Activated CD8-positive, alpha-beta memory T cell treated with anti-CD3 and anti-CD28 coated beads, Interleukin-2, amount 50 U/mL, for 4 hours (primary cell): ENCODE data around the gene SPINT2.
A peak's percentile ranks its signal among the peaks of the same experiment; 100 is the strongest.

Experiments
- DNase-seq: peaks from one replicate; pipeline ENCODE4 v3.0.0-alpha.2; 2020

The SPINT2 gene

DNA sequence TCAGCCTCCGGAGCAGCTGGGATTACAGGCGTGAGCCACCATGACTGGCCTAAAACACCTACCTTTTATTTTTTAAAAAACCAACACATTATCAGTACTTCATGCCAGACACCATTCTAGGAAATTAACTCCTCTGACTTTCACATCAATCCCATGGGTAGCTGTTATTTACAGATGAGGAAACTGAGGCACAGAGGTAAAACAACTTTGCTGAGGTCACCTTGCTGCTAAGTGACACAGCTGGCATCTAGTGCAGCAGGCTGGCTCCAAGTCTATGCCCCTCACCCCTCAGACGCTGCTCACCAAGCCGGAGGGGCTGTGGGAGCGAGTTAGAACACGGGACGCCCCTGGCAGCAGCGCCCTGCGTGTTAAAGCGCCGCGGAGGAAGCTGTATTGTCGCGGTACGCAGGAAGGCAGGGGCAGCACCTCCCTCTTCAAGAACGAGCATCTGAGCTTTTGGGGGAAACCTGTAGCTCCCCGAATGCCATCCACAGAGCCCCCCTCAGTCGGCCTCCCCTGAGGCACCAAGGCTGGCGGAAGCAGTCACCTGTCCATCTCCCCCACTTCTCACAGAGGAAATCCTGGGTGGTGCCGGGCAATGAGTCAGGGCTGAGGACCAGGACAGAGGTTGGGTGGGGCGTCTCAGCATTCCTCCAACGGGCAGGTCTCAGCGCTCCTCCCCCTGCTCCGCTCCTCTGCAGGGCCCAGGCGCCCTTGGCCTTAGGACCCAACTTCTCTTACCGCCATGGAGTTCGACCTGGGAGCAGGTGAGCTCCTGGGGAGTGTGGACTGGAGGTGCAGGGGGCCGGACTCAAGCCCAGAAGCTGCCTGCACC lies 39.4 kb downstream of the SPINT2 start, which contains the start of gene C19orf33:
TSS of gene C19orf33 (plus strand) at position 735 of the 835 bp plus-strand sequence. CDS start at position 746, 11 bp downstream.
- DNase-seq = no peak

DNA sequence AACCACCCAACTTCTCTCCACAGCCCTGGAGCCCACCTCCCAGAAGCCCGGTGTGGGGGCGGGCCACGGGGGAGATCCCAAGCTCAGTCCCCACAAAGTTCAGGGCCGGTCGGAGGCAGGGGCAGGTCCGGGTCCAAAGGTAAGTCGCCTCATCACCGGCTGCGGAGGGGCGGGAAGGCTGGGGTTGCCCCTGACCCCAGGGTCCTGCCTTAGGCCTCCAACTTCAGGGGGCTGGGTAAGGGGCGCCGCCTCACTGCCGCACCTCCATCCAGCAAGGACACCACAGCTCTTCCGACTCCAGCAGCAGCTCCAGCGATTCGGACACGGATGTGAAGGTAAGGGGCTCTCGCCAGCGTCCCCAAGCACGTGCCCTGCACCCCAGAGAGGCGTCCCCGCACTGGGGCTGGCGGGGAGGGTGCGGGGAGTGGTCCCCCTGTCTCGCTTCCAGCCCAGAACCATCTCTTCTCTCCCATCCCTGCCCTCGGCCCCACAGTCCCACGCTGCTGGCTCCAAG lies 40.0 kb downstream of the SPINT2 start:
- DNase-seq = no peak

DNA sequence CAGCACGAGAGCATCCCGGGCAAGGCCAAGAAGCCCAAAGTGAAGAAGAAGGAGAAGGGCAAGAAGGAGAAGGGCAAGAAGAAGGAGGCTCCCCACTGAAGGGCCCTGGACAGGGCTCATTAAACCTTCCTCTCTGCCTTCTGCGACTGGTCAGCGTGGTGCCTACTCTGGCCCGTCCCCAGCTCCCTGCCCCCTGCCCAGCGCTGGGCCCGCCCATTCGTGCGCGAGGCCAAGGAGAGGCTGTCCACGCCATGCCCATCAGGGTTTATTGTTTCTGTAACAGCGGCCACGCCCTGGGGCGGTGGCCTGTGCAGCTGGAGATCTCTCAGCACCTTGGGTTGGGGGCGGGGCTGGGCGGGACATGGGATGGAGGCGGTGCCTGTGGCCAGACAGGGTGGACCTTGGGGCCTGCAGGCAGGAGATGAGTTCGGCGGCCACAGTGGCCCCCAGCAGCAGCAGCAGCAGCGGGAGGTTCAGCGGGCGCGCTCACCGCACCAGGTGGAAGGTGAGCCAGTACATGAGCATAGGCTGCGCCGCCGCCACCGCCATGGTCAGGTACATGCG lies 40.6 kb downstream of the SPINT2 start:
- DNase-seq = no peak

DNA sequence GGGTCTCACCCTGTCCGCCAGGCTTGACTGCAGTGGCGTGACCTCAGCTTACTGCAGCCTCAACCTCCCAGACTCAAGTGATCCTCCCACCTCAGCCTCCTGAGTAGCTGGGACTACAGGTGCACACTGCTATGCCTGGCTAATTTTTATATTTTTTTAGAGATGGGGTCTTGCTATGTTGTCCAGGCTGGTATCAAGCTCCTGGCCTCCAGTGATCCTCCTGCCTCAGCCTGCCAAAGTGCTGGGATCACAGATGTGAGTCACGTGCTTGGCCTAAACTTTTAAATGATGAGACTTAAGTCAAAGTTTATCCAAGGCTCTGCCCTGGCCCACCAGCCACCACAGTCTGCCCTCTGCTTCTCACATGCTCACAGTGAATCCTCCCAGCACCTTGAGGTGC lies 41.9 kb downstream of the SPINT2 start:
- DNase-seq = no peak

DNA sequence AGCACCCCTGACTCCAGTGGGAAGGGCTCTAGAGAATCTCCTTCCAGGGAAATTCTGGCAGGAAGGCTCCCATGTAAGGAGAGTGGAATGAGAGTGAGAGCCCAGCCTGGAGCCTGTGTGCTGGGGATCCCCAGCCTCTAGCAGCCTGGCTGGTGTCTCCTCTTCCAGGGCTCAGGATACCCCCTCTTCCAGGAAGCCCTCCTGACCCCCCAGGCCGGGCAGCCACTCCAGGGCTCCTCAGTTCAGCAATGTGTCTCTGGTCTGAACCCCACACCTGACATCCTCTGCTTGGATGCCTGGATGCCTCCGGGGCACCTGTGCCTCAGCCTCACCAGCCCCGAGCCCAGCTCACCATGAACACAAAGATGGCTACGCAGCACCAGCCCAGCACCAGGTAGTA lies 42.7 kb downstream of the SPINT2 start:
- no peak for DNase-seq

DNA sequence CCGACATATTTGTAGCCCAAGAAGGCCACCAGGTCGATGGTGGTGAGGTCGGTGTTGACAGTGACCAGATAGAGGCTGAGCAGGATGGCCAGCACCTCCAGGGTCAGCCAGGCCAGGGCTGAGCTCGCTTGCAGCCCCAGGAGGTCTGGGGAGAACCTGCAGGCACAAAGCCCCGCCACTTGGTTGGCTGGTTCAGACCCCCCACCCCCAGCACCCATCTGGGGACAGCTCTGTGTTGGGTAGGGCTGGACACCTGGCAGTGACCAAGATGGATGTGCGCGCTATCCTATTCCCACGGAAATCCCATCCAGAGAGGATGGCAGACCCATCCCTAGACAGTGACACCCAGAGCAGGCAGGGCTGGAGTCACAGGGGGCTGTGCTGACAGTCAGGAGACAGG lies 43.2 kb downstream of the SPINT2 start:
- DNase-seq = no peak

DNA sequence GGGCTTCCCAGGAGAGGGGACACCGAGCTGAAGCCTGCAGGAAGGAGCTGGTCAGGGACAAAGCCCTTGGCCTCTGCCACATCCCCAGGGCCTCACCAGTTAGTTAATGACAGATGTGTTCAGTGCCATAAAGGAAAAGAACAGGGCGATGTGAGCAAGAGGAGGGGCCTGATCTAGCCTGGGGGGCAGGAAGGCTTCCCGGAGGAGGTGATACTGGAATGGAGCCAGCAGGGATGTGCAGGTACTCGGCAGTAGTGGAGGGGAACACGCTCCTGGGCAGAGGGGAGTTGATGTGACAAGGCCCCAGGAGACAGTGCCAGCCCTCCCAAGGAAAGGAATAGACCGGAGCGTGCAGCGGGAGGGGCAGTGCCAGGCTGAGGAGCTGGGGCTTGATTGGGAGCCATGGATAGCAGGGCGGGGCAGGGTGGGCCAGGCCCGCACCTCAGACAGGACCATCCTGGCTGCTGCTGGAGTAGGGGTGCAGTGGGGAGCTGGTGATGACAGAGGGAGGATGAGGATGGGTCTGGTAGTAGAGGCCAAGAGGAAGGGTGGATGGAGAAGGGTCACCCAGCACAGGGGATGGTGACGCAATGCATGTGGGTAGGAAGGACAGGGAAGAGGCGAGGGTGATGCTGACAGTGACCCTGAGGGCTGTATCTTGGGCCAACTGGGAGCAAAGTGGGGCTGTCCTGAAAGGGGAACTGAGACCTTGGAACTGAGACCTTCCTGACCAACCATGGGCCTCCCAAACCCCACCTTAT lies 43.8 kb downstream of the SPINT2 start:
- DNase-seq = no peak

DNA sequence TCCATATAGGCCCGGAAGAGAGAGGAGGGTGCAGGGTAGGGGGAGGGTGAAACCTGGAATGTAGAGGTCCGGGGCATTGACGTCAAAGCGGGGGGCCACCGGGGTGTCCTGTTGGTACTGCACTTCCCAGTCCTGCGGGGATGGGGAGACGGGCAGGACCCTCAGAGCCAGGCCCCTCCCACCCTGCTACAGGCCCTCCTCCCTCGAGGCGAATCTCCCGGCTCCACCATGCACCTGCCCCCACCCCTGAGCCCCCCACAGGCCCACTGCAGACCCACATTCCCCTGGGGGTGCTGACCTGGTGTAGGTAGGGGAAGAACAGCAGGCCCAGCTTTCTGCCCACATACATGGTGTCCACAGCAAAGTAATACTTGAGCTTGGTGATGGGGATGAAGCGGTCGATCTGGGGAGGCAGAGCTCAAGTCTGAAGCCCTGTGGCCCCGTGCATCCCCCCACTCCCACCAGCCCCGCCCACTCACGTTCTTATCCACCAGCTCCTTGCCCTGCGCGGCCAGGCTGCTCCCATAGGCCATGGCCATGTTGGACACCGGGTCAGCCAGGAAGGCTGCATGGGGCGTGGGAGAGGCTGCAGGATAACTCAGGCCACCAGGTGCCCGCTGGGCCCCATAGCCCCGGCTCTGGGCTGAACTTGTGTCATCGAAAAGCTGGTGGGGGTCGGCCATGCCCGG lies 44.7 kb downstream of the SPINT2 start:
- no peak for DNase-seq

DNA sequence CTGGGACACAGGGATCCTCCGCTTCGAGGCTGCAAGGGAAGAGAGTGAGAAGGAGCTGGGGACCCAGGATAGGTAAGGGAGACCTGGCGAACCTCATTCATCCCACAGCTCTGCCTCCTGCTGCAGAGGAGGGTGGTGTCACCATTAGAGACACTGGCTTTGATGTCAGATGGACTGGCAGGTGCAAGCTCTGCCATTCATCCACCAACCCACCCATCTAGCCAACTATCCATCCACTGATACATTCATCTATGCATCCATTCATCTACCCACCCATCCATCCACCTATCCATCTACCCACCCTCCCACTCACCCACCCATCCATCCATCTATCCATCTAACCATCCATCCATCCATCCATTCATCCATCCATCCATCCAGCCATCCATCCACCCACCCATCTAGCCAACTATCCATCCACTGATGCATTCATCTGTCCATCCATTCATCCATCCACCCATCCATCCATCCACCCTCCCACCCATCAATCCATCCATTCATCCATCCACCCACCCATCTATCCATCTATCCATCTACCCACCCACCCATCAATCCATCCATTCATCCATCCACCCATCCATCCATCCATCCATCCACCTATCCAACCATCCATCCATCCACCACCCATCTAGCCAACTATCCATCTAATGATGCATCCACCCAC lies 45.4 kb downstream of the SPINT2 start:
- DNase-seq = no peak

DNA sequence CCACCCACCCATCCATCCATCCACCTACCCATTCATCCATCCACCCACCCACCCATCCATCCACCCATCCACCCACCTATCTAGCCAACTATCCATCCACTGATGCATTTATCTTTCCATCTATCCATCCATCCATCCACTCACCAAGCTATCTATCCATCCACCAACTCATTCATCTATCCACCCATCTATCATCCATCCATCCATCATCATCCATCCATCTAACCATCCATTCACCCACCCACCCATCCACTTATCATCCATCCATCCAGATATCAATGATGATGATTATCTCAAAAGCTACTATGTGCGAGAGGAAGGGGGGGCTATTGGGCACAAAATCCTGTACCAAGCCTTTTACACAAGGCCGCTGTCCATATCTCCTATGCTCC lies 45.9 kb downstream of the SPINT2 start:
- DNase-seq = no peak

DNA sequence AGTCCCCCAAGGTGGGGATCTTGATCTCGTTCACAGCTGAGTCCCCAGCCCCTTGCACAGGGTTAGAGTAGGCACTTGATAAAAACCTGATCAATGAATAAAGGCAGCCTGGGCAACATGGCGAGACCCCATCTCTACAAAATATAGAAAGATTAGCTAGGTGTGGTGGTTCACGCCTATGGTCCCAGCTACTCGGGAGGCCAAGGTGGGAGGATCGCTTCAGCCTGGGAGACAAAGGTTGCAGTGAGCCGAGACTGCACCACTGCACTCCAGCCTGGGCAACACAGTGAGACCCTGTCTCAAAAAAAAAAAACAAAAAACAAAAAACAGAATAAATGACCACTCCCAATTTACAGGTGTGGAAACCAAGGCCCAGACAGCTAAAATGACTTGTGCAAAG lies 46.6 kb downstream of the SPINT2 start:
- DNase-seq = no peak

DNA sequence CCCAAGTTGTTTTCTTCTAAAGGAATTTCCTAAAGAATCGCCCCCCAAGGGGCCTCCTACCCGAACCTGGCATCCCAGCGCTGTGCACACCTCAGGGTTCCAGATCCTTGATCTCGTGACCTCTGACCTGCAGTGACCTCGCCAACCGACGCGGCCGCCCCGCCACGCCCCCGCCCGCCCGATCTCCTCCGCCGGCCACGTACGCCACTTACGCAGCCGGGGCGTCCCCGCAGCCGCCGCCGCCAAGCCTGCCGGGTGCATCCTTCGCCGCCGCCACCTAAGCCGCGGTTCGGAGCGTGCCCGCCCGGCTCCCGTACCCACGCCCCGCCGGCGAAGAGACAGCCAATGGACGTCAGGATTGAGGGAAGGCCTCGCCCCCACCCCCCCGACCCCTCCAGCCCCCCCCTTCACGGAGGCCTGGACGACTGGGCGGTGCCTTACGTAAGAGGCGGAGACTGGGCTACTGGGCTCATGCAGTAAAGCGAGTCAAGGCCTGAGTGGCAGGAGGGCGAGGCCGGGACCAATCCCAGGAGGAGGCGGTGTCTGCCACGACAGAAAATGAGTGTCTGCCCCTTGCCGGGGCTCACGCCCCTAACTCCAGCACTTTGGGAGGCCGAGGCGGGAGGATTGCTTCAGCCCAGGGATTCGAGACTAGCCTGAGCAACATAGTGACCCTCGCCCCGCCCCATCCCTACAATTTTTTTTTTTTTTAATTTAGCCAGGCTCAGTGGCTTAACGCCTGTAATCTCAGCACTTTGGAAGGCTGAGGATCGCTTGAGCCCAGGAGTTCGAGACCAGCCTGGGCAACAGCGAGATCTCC lies 51.5 kb downstream of the SPINT2 start, which contains the start of gene YIF1B:
TSS of gene YIF1B (minus strand) at position 291 of the 820 bp plus-strand sequence. CDS start at position 261, 30 bp downstream.
- DNase-seq = peak; percentile 92

DNA sequence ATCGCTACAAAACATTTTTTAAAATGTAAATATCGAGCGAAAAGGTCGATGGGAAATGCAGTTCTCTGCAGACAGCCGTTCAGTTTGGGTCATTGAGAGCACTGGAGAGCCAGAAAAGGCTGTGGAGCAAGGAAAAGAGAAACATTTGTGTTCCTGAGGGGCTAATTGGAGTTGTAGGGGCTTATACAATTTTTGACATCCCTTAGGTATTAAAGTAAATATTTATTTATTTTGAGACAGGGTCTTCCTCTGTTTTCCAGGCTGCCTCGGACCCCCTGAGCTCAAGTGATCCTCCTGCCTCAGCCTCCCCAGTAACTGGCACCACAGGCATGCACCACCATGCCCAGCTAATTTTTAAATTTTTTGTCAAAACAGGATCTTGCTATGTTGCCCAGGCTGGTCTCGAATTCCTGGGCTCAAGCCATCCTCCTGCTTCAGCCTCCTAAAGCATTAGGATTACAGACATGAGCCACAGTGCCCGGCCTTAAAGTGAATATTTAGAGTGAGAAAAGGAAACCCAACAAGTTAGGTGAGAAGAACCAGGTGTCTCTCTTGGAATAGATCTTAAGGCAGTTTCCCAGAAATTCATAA lies 52.2 kb downstream of the SPINT2 start:
- DNase-seq = no peak

DNA sequence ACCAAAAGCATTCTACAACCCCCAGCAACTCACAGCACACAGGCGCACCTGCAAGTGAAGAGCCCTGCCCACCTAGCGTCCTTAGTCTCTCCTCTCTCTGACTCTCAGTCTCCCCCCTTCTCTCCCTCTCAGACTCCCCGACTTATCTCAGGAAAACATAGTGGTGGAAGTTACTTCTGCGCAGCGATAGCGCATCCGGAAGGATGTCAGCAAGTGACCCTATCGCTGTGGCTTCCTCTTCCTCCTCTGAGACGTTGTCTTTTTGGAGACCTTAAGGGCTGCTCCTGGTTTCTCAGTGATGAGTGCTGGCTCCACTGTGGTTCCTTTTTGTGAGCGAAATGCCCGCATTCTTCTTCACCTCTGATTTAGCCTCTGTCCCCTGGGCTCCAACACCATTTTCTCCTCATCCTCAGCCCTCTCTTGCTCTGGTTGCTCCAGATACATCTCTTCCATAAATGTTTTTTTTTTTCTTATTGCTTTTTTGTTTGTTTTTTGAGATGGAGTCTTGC lies 52.8 kb downstream of the SPINT2 start:
- no peak for DNase-seq

DNA sequence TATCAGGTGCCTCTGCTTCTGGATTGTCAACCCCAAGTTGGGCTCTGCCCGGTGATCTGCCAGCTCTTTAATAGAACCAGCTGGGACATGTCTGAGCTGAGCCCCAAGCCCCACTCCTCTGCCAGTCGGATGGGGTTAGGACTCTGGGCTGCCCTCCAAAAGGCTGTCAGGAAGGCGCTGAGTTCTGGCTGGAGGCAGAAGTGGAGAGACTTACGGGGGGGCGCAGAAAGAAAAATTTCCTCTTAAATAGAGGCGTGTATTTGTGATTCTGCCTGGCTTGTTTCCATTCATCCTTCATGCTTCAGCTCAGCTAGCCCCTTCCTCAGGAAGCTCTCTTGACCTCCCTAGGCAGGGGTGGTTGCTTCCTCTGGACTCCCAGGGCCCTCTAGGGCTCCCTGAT lies 54.3 kb downstream of the SPINT2 start:
- no peak for DNase-seq

DNA sequence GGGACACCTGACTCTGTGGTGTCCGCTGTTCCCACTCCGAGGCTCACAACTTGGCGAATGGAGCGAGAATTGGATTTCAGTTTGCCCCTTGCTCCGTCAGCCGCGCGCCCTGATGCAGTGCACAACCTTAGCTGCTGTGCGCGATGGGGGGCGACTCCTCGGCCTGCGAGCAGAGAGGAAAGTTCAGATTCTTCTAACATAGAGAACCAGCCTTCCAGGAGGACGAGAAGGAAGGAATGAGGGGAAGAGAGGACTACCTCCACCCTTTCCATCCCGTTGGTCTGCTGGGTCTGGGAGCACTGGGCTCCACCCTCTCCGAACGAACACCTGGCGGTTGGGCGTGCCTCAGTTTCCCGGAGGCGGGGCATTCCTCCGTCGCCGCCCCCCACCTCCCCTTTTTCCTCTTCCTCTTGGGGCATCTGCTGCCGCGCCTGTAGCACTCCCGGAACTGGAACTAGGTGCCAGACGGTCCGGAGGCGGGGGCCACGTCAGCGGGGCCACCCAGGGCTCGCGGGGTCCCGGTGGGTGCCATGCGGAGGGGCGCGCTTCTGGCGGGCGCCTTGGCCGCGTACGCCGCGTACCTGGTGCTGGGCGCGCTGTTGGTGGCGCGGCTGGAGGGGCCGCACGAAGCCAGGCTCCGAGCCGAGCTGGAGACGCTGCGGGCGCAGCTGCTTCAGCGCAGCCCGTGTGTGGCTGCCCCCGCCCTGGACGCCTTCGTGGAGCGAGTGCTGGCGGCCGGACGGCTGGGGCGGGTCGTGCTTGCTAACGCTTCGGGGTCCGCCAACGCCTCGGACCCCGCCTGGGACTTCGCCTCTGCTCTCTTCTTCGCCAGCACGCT lies 55.3 kb downstream of the SPINT2 start, which contains the start of gene KCNK6:
TSS of gene KCNK6 (plus strand) at position 425 of the 838 bp plus-strand sequence. CDS start at position 531, 106 bp downstream.
- peak; percentile 57 for DNase-seq

DNA sequence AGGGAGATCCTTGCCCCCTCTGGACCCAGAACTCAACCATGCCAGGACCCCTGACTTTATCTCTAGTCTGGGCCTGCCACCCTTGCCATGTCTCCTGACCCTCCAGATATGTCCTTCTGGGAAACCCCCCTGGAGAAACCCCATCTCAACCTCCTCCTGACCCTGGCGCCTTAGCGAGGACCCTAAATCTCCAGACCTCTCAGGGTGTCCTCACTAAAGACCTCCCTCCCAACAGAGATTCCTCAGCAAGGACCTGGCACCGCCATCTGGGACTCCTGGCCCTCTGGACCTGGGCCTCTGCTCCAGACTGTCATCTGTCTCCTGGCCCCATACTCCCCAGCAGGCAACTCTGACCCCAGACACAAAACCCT lies 56.6 kb downstream of the SPINT2 start:
- no peak for DNase-seq

DNA sequence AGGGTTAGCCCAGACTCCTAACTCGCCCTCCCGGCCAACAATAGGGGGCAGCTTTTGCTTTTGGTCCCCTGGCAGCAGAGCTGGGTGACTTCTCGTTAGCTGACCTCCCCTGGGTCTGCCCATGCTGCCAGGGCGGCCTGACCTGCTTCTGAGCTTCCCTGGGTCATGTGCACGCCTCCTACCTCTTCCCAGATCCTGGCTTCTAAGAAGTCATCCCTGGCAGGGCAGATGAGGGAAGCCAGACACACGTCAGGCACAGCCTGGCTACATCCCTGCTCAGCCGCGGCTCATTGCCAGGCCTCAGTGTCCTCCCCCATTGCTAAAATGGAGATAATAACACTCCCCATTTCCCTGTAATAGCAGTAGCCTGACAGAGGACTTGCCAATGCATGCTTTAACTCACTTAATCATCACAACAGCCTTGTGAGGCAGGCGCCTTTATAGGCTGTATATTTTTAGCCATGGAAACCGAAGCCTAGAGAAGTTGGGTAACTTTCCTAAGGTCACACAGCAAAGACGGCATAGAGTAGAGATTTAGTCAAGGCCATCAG lies 57.3 kb downstream of the SPINT2 start:
- DNase-seq = no peak

DNA sequence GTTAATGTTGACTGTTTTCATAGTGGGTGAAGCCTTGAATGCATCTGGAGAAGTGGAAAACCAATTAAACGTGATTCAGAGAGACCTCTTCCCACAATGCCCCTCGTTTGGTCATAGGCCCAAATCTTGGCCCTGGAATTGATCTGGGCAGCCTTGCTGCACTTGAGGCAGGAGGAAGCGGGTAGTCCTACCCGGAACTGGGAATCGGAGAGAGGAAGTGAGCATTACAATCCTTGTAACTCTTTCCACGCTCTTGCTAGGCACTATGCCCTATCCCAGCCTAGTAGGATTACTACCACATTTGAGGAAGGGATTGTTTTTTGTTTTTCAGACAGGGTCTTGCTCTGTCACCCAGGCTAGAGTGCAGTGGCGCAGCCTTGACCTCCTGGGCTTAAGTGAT lies 58.9 kb downstream of the SPINT2 start:
- no peak for DNase-seq
